Esophagus muscularis mucosa (tissue), 4 donors: ENCODE results near the gene LNPEP. TPM values are rescaled to one million over a fixed set of nuclear protein-coding genes. Genes with fewer than 3 reads are reported as not detected.
A peak's percentile ranks its signal among the peaks of the same experiment; 100 is the strongest.

Source experiments
- DNase-seq: peaks from one replicate; pipeline ENCODE4 v3.0.0-alpha.2; 2017; ENCODE audit errors: extremely low spot score
- H3K27ac ChIP-seq, 4 donors: fragments of 200-600 bp; sonication (generic); replicated peaks in 1 of 4; 1 replicate in 3 of 4; 2 replicates in 1 of 4; pipeline ENCODE4 v1.5.1; 2016 to 2019; ENCODE audit warnings: mild to moderate bottlenecking in 1 of 4
- H3K27me3 ChIP-seq, 4 donors: fragments of 200-600 bp; sonication (generic); one replicate each; pipeline versions ENCODE4 v1.5.1 to v1.6.0; 2016 to 2019
- H3K36me3 ChIP-seq, 4 donors: fragments of 200-600 bp; sonication (generic); one replicate each; pipeline ENCODE4 v1.5.1; 2016 to 2019
- H3K4me1 ChIP-seq, 4 donors: fragments of 200-600 bp; sonication (generic); one replicate each; pipeline ENCODE4 v1.5.1; 2016 to 2019
- H3K4me3 ChIP-seq, 4 donors: fragments of 200-600 bp; sonication (generic); 1 replicate in 2 of 4; 2 replicates in 2 of 4; pipeline ENCODE4 v1.5.1; 2016 to 2019; ENCODE audit warnings: mild to moderate bottlenecking in 4 of 4, moderate library complexity in 1 of 4
- H3K9me3 ChIP-seq, 4 donors: fragments of 200-600 bp; sonication (generic); 1 replicate in 3 of 4; 2 replicates in 1 of 4; pipeline ENCODE4 v1.5.1; 2016 to 2019
- CTCF ChIP-seq, 3 experiments: fragments of 200-600 bp in 2 of 3; fragments of 450-650 bp in 1 of 3; sonication (generic) in 2 of 3; IDR thresholded peaks; one replicate each; pipeline ENCODE4 v1.5.1; 2017 to 2019; ENCODE audit warnings: antibody characterized with exemption in 3 of 3, mild to moderate bottlenecking in 2 of 3, moderate library complexity in 1 of 3
- EP300 ChIP-seq: sonication (generic); formaldehyde crosslinking; IDR thresholded peaks from one replicate; pipeline ENCODE4 v1.6.1; 2017; ENCODE audit warnings: antibody characterized with exemption
- POLR2A ChIP-seq: fragments of 450-650 bp; IDR thresholded peaks from one replicate; pipeline ENCODE4 v1.6.1; 2017; ENCODE audit warnings: antibody characterized with exemption, moderate library complexity, mild to moderate bottlenecking, low read depth
- POLR2AphosphoS5 ChIP-seq, 2 donors: sonication (generic); formaldehyde crosslinking; IDR thresholded peaks; one replicate each; pipeline ENCODE4 v1.6.1; 2017; ENCODE audit warnings: antibody characterized with exemption in 2 of 2
- WGBS: methylation state at CpG from one replicate; pipeline ENCODE4 v1.1.5; 2018; 5-methylcytosine and 5-hydroxymethylcytosine counted together
- intact Hi-C: fragments of 100-400 bp; cut with DNase I; formaldehyde crosslinking; loops from one replicate; pipeline ENCODE4 v1.15.1; 2023
- total RNA-seq, 4 donors: library from RNA; depleted of rRNA; stranded (reverse); fragments of >200 nt; gene quantifications; one replicate each; pipeline versions ENCODE4 v1.1.0 to v1.2.1, GENCODE V29; 2016

LNPEP gene
- total RNA-seq, 4 donors from 2014 or later = 55.2 to 80.2 (median 65.6) TPM

- no peaks in the 10 kb centered on the region for H3K36me3 ChIP-seq
- H3K4me3 ChIP-seq = no peak overlapping the region
- 70% methylated on average over 4 of the region's 4 CpGs for WGBS
- TF ChIP-seq POLR2AphosphoS5 (IDR thresholded peaks at IDR 0.05) (no peak), EP300 (no peak), CTCF (IDR thresholded peaks at IDR 0.05) (no peak), POLR2A (no peak)
- no peaks in the 10 kb centered on the region for H3K9me3 ChIP-seq
- peak overlapping the region in 3 of 4 donors; percentile 20 to 60 (median 21) for H3K27ac ChIP-seq
- peaks cover 32 to 39% (median 37%) of the 10 kb centered on the region in 4 donors for H3K4me1 ChIP-seq
- intact Hi-C loops = no loop called here
- no peaks in the 10 kb centered on the region for H3K27me3 ChIP-seq
- DNase-seq = no peak
These were observed 26.7 kb downstream of the LNPEP start for GRCh38 chr5:96962540-96962991.

DNA sequence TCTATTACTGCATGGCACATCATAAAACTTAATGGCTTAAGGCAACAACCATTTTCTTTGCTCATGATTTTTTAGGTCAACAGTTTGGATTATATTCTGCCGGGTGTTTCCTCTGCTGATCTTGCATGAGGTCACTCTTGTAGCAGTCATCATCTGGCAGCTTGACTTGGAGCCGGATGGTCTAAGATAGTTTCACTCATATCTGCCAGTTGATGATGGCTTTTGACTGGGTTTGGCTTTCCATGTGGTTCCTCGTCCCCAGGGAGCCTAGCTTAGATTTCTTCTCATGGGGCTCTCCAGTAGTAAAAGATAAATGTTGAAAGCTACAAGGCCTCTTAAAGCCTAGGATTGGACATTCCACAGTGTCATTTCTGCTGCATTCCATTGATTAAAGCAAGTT lies 27.4 kb downstream of the LNPEP start:
- H3K36me3 ChIP-seq = no peaks in the 10 kb centered on the region
- peak overlapping the region in 3 of 4 donors; percentile 4 to 60 (median 33) for H3K27ac ChIP-seq
- no peaks in the 10 kb centered on the region for H3K27me3 ChIP-seq
- intact Hi-C loops = no loop called here
- no peak for TF ChIP-seq EP300
- TF ChIP-seq POLR2A = no peak
- no peak for TF ChIP-seq POLR2AphosphoS5 (IDR thresholded peaks at IDR 0.05)
- no peak for TF ChIP-seq CTCF (IDR thresholded peaks at IDR 0.05)
- 24% methylated on average over 3 of the region's 3 CpGs for WGBS
- DNase-seq = peak; percentile 92
- no peaks in the 10 kb centered on the region for H3K9me3 ChIP-seq
- peaks cover 39 to 43% (median 42%) of the 10 kb centered on the region in 4 donors for H3K4me1 ChIP-seq
- H3K4me3 ChIP-seq = no peak overlapping the region

GRCh38 chr5:96966801-96967200 lies 30.9 kb downstream of the LNPEP start:
- intact Hi-C loops = no loop called here
- Histone ChIP-seq H3K4me1 (peaks cover 47 to 62% (median 52%) of the 10 kb centered on the region in 4 donors), H3K4me3 (no peak overlapping the region), H3K9me3 (no peaks in the 10 kb centered on the region), H3K27ac (no peak overlapping the region), H3K36me3 (no peaks in the 10 kb centered on the region), H3K27me3 (no peaks in the 10 kb centered on the region)
- TF ChIP-seq EP300 = no peak
- no peak for TF ChIP-seq CTCF (IDR thresholded peaks at IDR 0.05)
- TF ChIP-seq POLR2A = no peak
- WGBS = 88% methylated on average over 4 of the region's 4 CpGs
- DNase-seq = no peak

DNA sequence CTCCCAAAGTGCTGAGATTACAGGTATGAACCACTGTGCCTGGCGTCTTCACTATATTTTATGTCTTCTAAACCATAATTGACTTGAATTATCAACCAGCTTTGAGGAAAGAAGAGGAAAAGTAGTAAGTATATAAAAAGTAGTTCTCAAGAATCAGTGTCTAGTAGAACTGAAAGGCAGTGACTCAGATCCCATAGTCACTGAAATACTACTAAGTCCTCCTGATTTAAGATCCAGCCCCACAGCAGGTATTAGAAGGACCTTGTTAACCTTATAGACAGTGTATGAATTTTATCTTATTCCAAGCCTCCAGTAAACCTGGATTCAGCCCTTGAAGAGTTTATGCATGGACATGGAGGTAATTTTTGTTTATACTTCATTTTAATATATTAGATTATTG lies 31.5 kb downstream of the LNPEP start:
- H3K27me3 ChIP-seq = no peaks in the 10 kb centered on the region
- WGBS = 69% methylated on average over 1 of the region's 1 CpG
- no peaks in the 10 kb centered on the region for H3K36me3 ChIP-seq
- no peak overlapping the region for H3K4me3 ChIP-seq
- H3K27ac ChIP-seq = peak overlapping the region in 2 of 4 donors; percentile 4 to 38
- no peak for TF ChIP-seq POLR2A
- no peak for TF ChIP-seq POLR2AphosphoS5 (IDR thresholded peaks at IDR 0.05)
- no peak for TF ChIP-seq EP300
- TF ChIP-seq CTCF (IDR thresholded peaks at IDR 0.05) = no peak
- DNase-seq = no peak
- no peaks in the 10 kb centered on the region for H3K9me3 ChIP-seq
- peaks cover 47 to 60% (median 52%) of the 10 kb centered on the region in 4 donors for H3K4me1 ChIP-seq
- intact Hi-C loops = no loop called here

DNA sequence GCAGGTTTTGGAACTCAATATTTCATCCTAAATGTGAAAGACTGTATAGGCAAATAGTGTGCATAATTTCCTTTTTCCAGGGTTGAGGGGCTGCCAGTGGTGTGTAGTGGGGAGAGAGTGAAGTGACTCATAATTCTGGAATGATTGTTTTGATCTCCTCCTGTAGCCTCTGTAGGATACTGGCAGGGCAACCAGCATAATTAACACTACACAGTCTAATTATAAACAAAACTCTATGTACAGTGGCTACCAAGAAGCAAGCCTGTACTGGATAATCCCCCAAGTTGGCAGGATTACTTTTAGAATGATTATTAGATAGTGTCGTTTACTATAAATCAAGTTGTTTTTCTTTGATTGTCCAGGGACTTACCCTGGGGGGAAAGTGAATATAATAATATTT lies 32.2 kb downstream of the LNPEP start:
- Histone ChIP-seq H3K9me3 (no peaks in the 10 kb centered on the region), H3K27ac (peak overlapping the region in 3 of 4 donors; percentile 18 to 38 (median 29)), H3K27me3 (no peaks in the 10 kb centered on the region), H3K36me3 (no peaks in the 10 kb centered on the region), H3K4me1 (peaks cover 44 to 58% (median 49%) of the 10 kb centered on the region in 4 donors), H3K4me3 (no peak overlapping the region)
- no peak for DNase-seq
- intact Hi-C loops = no loop called here
- TF ChIP-seq CTCF (IDR thresholded peaks at IDR 0.05) = no peak
- no peak for TF ChIP-seq POLR2AphosphoS5 (IDR thresholded peaks at IDR 0.05)
- TF ChIP-seq EP300 = no peak
- TF ChIP-seq POLR2A = no peak
- 52% methylated on average over 1 of the region's 1 CpG for WGBS
